RPMI8226 (cell line): ENCODE measurements around the gene TP53.
"Not testable (repeated sequence)": the region's sequence is repeated elsewhere in the genome, so short reads cannot be mapped to it uniquely, and the experiment has no call there.

Experiments
- DNase-seq: peaks from one replicate; pipeline ENCODE4 v3.0.0-alpha.2; 2015

The TP53 gene

DNA sequence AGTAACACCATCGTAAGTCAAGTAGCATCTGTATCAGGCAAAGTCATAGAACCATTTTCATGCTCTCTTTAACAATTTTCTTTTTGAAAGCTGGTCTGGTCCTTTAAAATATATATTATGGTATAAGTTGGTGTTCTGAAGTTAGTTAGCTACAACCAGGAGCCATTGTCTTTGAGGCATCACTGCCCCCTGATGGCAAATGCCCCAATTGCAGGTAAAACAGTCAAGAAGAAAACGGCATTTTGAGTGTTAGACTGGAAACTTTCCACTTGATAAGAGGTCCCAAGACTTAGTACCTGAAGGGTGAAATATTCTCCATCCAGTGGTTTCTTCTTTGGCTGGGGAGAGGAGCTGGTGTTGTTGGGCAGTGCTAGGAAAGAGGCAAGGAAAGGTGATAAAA is 14.1 kb downstream of the TP53 start:
- peak; percentile 15 for DNase-seq

GRCh38 chr17:7668482-7668881 is 18.8 kb downstream of the TP53 start:
- no peak for DNase-seq

DNA sequence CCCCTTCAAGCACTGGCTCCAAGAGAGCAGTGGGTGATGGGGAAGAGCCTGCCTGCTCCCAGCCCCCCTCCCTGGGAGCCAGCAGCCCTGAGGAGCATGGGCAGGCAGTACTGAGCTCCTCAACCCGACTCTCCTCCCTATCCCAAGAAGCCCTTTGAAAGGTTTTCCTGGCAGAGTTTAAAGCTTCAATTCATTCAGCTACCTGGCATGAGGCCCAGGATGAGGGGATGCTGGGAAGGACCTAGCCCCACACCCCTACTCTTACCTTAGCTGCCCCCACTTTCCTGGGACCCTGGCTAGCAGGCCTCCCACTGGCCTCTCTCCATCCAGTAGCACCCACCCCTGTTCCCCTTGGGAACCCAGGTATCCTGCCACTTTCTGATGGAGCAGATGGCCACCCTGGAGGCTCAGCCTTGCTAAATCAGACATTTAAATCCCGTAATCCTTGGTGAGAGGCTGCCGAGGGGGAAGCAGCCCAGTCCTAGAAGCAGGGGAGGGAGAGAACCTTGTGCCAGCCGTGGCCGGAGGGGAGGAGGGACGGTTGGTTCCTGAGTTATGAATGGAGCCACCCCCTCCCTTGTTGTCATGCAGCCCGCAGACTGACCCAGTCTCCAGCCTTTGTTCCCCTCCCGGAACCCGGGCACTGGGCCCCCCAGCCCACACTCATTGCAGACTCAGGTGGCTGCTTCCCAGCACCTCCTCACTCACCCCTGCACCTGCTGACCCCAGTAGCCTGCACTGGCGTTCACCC is 19.5 kb downstream of the TP53 start:
- DNase-seq: no peak

DNA sequence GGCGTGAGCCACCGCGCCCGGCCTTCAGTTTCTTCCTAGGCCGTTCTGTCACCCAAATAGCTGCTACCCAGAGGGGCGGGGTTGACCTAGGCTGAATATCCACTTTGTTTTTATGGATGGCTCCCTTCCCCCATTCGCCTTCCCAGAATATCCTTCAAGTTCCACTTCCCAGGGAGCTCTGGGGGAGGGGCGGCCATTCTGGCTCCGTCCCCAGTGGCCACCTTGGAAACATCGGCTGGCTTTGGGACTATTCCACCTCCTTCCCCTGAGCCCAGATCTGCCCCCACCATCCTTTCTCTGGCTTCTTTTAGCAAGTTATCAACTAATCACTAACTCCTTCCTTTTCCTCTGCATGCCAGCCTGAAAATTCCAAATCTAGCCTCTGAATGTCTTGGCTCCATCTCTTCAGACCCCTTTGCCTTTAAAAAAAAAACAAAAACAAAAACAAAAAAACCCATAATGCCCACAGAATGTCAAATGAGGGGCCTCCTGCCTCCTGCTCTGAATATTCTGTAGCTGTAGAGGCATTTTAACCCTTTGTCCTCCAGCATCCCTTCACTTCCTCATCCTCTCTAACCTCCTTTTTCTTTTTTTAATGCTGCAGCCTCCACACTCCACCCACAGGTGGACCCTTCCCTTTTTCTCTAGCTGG is 30.2 kb downstream of the TP53 start:
- no peak for DNase-seq

- no peak for DNase-seq
These were observed 31.8 kb downstream of the TP53 start for GRCh38 chr17:7655541-7655840.

GRCh38 chr17:7654832-7655540 is 32.3 kb downstream of the TP53 start:
- DNase-seq: no peak

DNA sequence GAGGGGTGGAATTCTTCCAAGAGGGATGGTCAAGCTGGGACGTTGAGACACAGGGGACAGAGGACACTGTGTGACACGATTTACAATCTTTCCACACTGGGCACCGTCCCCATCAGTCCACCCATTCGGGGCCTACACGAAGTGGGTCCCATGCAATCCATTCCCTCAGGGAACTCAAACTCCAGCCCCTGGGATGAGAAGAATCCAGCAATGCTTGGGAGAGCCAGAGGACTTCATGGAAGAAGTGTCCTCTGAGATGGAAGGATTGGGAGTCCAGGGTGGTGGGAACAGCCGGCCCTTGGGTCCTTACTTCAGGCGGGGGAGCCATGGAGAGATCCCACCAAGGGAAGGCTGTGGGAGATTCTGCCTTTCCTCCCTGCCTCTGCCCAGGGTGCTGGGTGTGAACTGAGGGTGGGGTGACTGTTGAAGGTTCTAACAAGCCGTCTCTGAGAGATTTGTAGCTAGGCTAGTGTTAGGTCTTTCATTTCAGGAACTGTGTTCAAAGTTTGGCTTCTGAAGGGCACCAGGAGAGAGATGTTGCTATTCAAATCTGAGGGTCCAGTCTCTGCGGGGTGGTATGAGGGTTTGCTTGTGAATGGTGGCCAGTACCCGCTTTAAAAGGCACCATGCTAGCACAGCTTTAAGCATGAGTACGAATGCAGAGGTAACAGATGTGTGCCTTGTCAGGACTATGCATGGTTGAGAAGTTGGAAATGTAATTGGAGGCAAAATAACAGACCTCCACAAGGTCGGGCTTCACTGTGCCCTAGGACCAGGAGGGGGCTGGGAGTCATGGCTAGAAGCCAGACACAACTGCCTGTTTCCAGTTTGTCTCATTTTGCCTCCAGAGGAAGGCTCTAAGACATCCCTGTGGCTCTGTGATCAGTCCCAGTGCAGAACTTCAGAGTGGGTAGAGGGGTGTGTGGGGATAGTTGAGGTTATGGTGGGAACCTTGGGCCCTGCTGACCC is 34.6 kb downstream of the TP53 start:
- DNase-seq: no peak

DNA sequence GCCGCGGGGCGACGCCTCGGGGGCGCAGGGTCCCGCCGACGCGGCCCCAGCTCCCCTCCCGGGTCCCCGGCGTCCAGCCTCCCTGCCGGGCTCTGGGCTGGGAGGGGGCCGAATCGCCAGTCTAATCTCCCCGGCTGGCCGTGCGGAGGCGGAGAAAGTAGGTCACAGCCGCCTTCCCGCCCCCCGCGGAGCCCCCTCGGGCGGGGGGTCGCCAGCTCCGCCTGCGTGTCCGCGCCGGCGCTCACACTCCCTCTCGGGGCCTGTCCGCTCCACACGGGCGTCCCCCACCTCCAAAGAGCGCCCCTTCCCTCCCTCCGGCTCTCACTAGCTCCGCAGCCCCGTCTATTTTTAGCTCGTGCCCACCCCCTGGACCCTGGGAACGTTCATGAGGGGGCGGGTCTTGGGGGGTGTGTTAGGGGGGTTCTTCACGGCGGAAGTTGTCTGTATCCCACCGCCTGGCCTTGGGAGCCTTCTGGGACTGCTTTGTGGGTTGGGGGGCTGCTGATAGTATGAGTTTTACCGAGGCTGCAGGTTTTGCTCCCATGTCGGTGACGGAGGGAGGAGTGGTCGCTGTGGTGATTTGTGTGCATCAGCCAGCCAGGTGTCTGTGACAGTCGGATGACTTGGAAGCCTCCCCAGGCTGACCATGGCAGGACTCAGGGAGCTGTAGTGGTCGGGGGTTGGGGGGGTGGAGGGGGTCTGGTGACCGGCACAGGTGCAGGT is 35.5 kb downstream of the TP53 start:
- DNase-seq: no peak

GRCh38 chr17:7651097-7651664 is 36.1 kb downstream of the TP53 start:
- no peak for DNase-seq

- DNase-seq: peak; percentile 68
These were observed 36.7 kb downstream of the TP53 start, which contains the start of gene ATP1B2 for GRCh38 chr17:7650509-7651096. Gene ATP1B2 (plus strand): TSS chr17:7650926. CDS start chr17:7651519, 593 bp downstream.

- no peak for DNase-seq
These were observed 40.3 kb downstream of the TP53 start for GRCh38 chr17:7647018-7647417.

DNA sequence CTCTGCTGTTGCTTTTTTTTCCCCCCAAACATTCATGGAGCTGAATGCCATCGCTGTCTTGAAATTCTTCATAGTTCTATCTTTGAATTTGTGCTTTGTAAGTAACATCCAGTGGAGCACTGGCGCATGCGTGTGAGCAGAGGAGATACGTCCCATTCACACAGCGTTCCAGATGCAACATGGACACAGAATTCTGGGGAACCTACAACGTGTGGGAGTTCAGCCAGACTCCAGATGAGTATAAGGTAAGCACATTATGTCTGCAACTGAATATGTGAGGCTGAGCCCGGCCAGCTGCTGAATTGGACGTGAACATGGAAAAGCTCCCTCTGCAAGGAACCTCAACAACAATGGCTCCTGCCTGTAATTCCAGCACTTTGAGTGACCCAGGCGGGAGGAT is 40.8 kb downstream of the TP53 start:
- no peak for DNase-seq

DNA sequence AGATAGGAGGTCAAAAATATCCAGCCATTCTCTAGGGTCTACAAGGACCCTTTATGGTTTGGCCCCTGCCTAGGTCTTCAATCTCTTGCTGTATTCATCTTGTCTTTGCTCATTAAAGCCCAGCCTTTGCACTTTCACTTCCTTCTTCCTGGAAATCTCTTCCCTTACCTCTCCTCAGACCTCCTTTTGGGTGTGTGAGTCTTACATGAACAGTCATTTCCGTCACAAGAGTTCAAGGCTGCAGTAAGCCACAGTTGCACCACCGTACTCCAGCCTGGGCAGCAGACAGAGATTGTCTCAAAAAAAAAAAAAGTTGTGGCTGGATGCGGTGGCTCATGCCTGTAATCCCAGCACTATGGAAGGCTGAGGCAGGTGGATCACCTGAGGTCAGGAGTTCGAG is 42.5 kb downstream of the TP53 start:
- no peak for DNase-seq

GRCh38 chr17:7641635-7642034 is 45.7 kb downstream of the TP53 start:
- DNase-seq: not testable (repeated sequence)

DNA sequence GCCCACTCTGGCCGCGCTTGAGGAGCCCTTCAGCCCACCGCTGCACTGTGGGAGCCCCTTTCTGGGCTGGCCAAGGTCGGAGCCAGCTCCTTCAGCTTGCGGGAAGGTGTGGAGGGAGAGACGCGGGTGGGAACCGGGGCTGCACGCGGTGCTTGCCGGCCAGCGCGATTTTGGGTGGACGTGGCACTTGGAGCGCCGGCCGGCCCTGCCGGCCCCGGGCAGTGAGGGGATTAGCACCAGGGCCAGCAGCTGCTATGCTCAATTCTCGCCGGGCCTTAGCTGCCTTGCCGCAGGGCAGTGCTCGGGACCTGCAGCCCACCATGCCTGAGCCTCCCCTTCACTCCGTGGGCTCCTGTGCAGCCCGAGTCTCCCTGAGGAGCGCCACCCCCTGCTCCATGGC is 46.5 kb downstream of the TP53 start:
- DNase-seq: no peak

- DNase-seq: no peak
These were observed 51.1 kb downstream of the TP53 start for GRCh38 chr17:7636163-7636562.

- no peak for DNase-seq
These were observed 52.9 kb downstream of the TP53 start for GRCh38 chr17:7634384-7634783.

GRCh38 chr17:7633093-7633492 is 54.2 kb downstream of the TP53 start:
- no peak for DNase-seq

GRCh38 chr17:7632492-7632894 is 54.8 kb downstream of the TP53 start:
- DNase-seq: peak; percentile 71

- DNase-seq: no peak
These were observed 55.6 kb downstream of the TP53 start for GRCh38 chr17:7631398-7632380.
